Vagina (tissue), 2 donors: ENCODE measurements around the gene NUDT14. TPM values are rescaled to one million over a fixed set of nuclear protein-coding genes. Genes with fewer than 3 reads are reported as not detected.

Experiments used
- DNase-seq, 2 donors: peaks; one replicate each; pipeline ENCODE4 v3.0.0-alpha.2; 2017; ENCODE audit errors: extremely low spot score in 2 of 2
- H3K27ac ChIP-seq: fragments of 200-600 bp; sonication (generic); one replicate; pipeline ENCODE4 v1.5.1; 2019
- H3K27me3 ChIP-seq: fragments of 200-600 bp; sonication (generic); one replicate; pipeline ENCODE4 v1.5.1; 2019
- H3K36me3 ChIP-seq, 2 donors: fragments of 200-600 bp; sonication (generic); one replicate each; pipeline ENCODE4 v1.5.1; 2017 to 2019
- H3K4me1 ChIP-seq: fragments of 200-600 bp; sonication (generic); one replicate; pipeline ENCODE4 v1.5.1; 2019
- H3K4me3 ChIP-seq, 2 donors: fragments of 200-600 bp; sonication (generic); 1 replicate in 1 of 2; 2 replicates in 1 of 2; pipeline ENCODE4 v1.5.1; 2016 to 2019
- H3K9me3 ChIP-seq: fragments of 200-600 bp; sonication (generic); one replicate; pipeline ENCODE4 v1.5.1; 2019
- POLR2A ChIP-seq, 2 donors: fragments of 450-650 bp; IDR thresholded peaks; one replicate each; pipeline ENCODE4 v1.6.1; 2017; ENCODE audit warnings: antibody characterized with exemption in 2 of 2, mild to moderate bottlenecking in 2 of 2, moderate library complexity in 2 of 2
- POLR2AphosphoS5 ChIP-seq, 2 donors: sonication (generic); formaldehyde crosslinking; IDR thresholded peaks; one replicate each; pipeline ENCODE4 v1.9.0; 2017; ENCODE audit warnings: antibody characterized with exemption in 2 of 2, mild to moderate bottlenecking in 2 of 2, low read depth in 1 of 2; ENCODE audit not compliant: insufficient read depth in 1 of 2
- intact Hi-C: fragments of 100-400 bp; cut with DNase I; formaldehyde crosslinking; loops from one replicate; pipeline ENCODE4 v1.15.1; 2023
- total RNA-seq: library from RNA; depleted of rRNA; stranded (reverse); fragments of >200 nt; gene quantifications from one replicate; pipeline ENCODE4 v1.2.3, GENCODE V29; 2016
- TF ChIP-seq, protein P1 (sequence below), 3 experiments: fragments of 450-650 bp in 2 of 3; fragments of 200-600 bp in 1 of 3; sonication (generic) in 1 of 3; IDR thresholded peaks; one replicate each; pipeline ENCODE4 v1.5.1; 2017 to 2019; ENCODE audit warnings: antibody characterized with exemption in 3 of 3, mild to moderate bottlenecking in 2 of 3, moderate library complexity in 2 of 3

The NUDT14 gene
- total RNA-seq, 1 donor from 2014 or later = 11.0 TPM

DNA sequence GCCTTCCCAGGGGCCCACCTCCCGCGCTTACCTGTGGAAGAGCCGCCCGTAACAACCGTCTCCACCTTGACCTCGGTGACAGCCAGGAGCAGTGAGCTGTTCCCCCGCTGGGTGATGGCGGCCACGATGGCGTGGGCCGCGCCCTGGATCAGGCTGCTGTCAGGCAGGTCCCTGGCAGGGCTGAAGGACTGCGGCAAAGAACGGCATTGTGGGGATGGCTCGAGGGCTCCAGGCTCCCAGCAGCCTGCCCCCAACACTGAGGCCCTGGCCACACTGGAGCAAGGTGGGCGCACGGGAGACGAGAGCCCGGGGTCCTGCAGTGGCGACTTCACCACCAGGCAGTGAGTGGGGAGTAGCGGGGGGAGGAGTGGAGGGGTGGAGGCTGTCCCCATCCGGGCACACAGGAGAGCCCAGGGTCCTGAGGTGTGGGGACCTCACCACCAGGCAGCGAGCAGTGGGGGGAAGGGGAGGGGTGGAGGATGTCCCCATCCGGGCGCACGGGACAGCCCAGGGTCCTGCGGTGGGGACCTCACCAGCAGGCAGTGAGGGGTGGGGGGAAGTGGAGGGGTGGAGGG is 37.6 kb downstream of the NUDT14 start:
- H3K27ac ChIP-seq = no peak overlapping the region
- DNase-seq = no peak
- H3K36me3 ChIP-seq = no peaks in the 10 kb centered on the region
- no peaks in the 10 kb centered on the region for H3K27me3 ChIP-seq
- TF ChIP-seq POLR2A (IDR thresholded peaks at IDR 0.05) (no peak), POLR2AphosphoS5 (IDR thresholded peaks at IDR 0.05; ENCODE audit: insufficient read depth in 1 of 2, low read depth in 1 of 2) (no peak)
- TF ChIP-seq, protein P1, sequence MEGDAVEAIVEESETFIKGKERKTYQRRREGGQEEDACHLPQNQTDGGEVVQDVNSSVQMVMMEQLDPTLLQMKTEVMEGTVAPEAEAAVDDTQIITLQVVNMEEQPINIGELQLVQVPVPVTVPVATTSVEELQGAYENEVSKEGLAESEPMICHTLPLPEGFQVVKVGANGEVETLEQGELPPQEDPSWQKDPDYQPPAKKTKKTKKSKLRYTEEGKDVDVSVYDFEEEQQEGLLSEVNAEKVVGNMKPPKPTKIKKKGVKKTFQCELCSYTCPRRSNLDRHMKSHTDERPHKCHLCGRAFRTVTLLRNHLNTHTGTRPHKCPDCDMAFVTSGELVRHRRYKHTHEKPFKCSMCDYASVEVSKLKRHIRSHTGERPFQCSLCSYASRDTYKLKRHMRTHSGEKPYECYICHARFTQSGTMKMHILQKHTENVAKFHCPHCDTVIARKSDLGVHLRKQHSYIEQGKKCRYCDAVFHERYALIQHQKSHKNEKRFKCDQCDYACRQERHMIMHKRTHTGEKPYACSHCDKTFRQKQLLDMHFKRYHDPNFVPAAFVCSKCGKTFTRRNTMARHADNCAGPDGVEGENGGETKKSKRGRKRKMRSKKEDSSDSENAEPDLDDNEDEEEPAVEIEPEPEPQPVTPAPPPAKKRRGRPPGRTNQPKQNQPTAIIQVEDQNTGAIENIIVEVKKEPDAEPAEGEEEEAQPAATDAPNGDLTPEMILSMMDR (IDR thresholded peaks at IDR 0.05) = no peak
- H3K4me1 ChIP-seq = no peaks in the 10 kb centered on the region
- H3K9me3 ChIP-seq = no peaks in the 10 kb centered on the region
- H3K4me3 ChIP-seq = no peak overlapping the region
- intact Hi-C loops = no loop called here

- Histone ChIP-seq H3K4me1 (no peaks in the 10 kb centered on the region), H3K27me3 (no peaks in the 10 kb centered on the region), H3K9me3 (no peaks in the 10 kb centered on the region), H3K4me3 (no peak overlapping the region), H3K27ac (no peak overlapping the region), H3K36me3 (no peaks in the 10 kb centered on the region)
- intact Hi-C loops = no loop called here
- TF ChIP-seq POLR2AphosphoS5 (IDR thresholded peaks at IDR 0.05; ENCODE audit: insufficient read depth in 1 of 2, low read depth in 1 of 2) (no peak), POLR2A (IDR thresholded peaks at IDR 0.05) (no peak)
- TF ChIP-seq, protein P1 (IDR thresholded peaks at IDR 0.05) = no peak
- no peak for DNase-seq
Measured at GRCh38 chr14:105142651-105143450, 38.3 kb downstream of the NUDT14 start.

DNA sequence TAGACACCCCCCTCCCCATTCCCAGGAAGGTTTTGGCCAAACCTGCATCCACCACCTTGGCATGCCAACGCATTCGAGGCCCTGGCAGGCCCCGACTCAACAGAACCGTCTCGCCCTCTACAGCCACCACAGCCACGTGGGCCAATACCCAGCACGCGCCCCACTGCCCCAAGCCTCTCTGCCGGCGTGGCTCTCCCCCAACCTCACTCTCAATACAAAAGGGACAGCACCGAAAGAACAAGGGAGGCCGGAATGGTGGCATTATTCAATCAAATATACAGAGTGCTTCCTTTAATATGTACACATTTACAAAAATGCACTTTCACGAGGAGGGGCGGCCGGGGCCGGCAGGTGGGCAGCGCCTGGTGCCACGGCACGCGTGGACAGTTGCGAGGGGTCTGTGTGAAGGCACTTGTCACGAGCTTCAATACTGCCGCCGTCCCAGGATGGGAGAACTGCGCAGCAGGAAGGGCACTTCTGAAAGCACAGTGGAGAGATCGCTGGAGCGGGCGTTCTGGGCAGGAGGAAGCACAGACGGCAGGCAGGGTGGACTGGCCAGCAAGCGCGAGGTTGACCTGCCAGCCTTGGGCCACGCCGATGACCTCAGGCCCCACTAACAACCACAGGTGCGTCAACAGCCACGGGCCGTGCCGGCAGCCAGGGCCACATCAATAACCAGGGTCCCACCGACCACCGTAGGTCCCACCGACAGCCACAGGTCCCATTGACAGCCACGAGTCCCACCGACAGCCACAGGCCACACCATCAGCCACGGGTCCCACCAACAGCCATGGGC is 39.4 kb downstream of the NUDT14 start:
- no peaks in the 10 kb centered on the region for H3K4me1 ChIP-seq
- H3K36me3 ChIP-seq = no peaks in the 10 kb centered on the region
- no peaks in the 10 kb centered on the region for H3K9me3 ChIP-seq
- no peak for DNase-seq
- no peak overlapping the region for H3K27ac ChIP-seq
- TF ChIP-seq, protein P1 (IDR thresholded peaks at IDR 0.05) = no peak
- TF ChIP-seq POLR2A (IDR thresholded peaks at IDR 0.05) (no peak), POLR2AphosphoS5 (IDR thresholded peaks at IDR 0.05; ENCODE audit: insufficient read depth in 1 of 2, low read depth in 1 of 2) (no peak)
- intact Hi-C loops = no loop called here
- H3K4me3 ChIP-seq = no peak overlapping the region
- no peaks in the 10 kb centered on the region for H3K27me3 ChIP-seq

GRCh38 chr14:105141026-105141425 is 40.1 kb downstream of the NUDT14 start:
- no peak for DNase-seq
- no peaks in the 10 kb centered on the region for H3K4me1 ChIP-seq
- no peaks in the 10 kb centered on the region for H3K27me3 ChIP-seq
- intact Hi-C loops = no loop called here
- TF ChIP-seq POLR2AphosphoS5 (IDR thresholded peaks at IDR 0.05; ENCODE audit: insufficient read depth in 1 of 2, low read depth in 1 of 2) = no peak
- TF ChIP-seq POLR2A (IDR thresholded peaks at IDR 0.05) = no peak
- TF ChIP-seq, protein P1 (IDR thresholded peaks at IDR 0.05) = no peak
- H3K27ac ChIP-seq = no peak overlapping the region
- no peak overlapping the region for H3K4me3 ChIP-seq
- H3K9me3 ChIP-seq = no peaks in the 10 kb centered on the region
- no peaks in the 10 kb centered on the region for H3K36me3 ChIP-seq
